SK-N-SH (cell line): ENCODE data around the gene POLR1H.

Source experiments
- CHD2 ChIP-seq: fragments of 150-350 bp; IDR thresholded peaks from 2 replicates; pipeline ENCODE4 v1.6.1; 2018; ENCODE audit warnings: low read length; ENCODE audit not compliant: partially characterized antibody
- EP300 ChIP-seq, 2 experiments: IDR thresholded peaks; 2 replicates each; pipeline versions ENCODE4 v1.4.0 to v1.6.1; 2012; ENCODE audit warnings: borderline replicate concordance in 1 of 2, low read depth in 1 of 2, low read length in 1 of 2
- EZH2phosphoT487 ChIP-seq: fragments of 200-600 bp; sonication (generic); IDR thresholded peaks from 2 replicates; pipeline ENCODE4 v1.6.1; 2017; ENCODE audit warnings: low read depth, mixed run types, mild to moderate bottlenecking, antibody characterized with exemption, moderate library complexity, borderline replicate concordance
- FOXJ3 ChIP-seq: sonication (generic); formaldehyde crosslinking; IDR thresholded peaks from 2 replicates; pipeline ENCODE4 v1.5.1; 2020; ENCODE audit warnings: mild to moderate bottlenecking, missing genetic modification reagents
- JUND ChIP-seq: IDR thresholded peaks from 2 replicates; pipeline ENCODE4 v1.4.0; 2012
- POLR2AphosphoS5 ChIP-seq: IDR thresholded peaks from 2 replicates; pipeline ENCODE4 v1.6.1; 2012; ENCODE audit warnings: low read depth, low read length
- RCOR1 ChIP-seq: fragments of 150-350 bp; IDR thresholded peaks from 2 replicates; pipeline ENCODE4 v1.6.1; 2017; ENCODE audit warnings: antibody characterized with exemption, low read length
- RFX5 ChIP-seq: IDR thresholded peaks from 2 replicates; pipeline ENCODE4 v1.6.1; 2012; ENCODE audit warnings: mild to moderate bottlenecking, improper control_type of control experiment, low read length
- YY1 ChIP-seq: IDR thresholded peaks from 2 replicates; pipeline ENCODE4 v1.4.0; 2012; ENCODE audit warnings: low read depth, mild to moderate bottlenecking
- TF ChIP-seq, protein P1 (sequence below): fragments of 200-600 bp; sonication (generic); IDR thresholded peaks from 2 replicates; pipeline ENCODE4 v1.6.1; 2017; ENCODE audit warnings: antibody characterized with exemption, mild to moderate bottlenecking, moderate library complexity
- TF ChIP-seq, protein P2 (sequence below): IDR thresholded peaks from 2 replicates; pipeline ENCODE4 v1.4.0; 2012; ENCODE audit warnings: low read depth

DNA sequence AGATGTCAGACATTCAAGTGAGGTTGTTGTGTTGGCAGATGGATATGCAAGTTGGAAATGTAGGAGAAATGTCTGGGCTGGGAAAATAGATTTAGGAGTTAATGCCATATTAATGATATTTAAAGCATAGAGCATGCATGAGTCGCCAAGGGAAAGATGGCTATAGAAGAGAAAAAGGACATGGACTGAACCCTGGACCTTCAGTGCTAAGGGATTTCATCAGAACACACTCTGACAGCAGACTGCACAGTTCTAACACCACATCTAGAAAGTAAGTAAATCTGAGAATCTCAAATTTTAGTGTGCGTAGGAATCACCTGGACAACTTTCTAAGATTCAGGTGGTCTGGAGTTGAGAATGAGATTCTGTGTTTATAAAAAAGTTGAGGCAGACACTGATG, 17.3 kb upstream of the POLR1H start:
- TF ChIP-seq JUND (no peak), EP300 (IDR thresholded peaks at IDR 0.05; ENCODE audit: borderline replicate concordance in 1 of 2, low read depth in 1 of 2, low read length in 1 of 2) (no peak), CHD2 (no peak), FOXJ3 (CRISPR knock-in tag) (no peak), YY1 (no peak), POLR2AphosphoS5 (no peak), RFX5 (no peak), RCOR1 (no peak), EZH2phosphoT487 (no peak)
- TF ChIP-seq, protein P1, sequence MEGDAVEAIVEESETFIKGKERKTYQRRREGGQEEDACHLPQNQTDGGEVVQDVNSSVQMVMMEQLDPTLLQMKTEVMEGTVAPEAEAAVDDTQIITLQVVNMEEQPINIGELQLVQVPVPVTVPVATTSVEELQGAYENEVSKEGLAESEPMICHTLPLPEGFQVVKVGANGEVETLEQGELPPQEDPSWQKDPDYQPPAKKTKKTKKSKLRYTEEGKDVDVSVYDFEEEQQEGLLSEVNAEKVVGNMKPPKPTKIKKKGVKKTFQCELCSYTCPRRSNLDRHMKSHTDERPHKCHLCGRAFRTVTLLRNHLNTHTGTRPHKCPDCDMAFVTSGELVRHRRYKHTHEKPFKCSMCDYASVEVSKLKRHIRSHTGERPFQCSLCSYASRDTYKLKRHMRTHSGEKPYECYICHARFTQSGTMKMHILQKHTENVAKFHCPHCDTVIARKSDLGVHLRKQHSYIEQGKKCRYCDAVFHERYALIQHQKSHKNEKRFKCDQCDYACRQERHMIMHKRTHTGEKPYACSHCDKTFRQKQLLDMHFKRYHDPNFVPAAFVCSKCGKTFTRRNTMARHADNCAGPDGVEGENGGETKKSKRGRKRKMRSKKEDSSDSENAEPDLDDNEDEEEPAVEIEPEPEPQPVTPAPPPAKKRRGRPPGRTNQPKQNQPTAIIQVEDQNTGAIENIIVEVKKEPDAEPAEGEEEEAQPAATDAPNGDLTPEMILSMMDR = no peak
- TF ChIP-seq, protein P2, sequence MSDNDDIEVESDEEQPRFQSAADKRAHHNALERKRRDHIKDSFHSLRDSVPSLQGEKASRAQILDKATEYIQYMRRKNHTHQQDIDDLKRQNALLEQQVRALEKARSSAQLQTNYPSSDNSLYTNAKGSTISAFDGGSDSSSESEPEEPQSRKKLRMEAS = no peak
